Measurements from ENCODE around the gene NSUN6. TPM values are rescaled to one million over a fixed set of nuclear protein-coding genes. Genes with fewer than 3 reads are reported as not detected.

The NSUN6 gene
- polyA plus RNA-seq, 1 of the 3 experiments (the other 2 are of a cell fraction), result 5.3 TPM

GRCh38 chr10:18554479-18554878 lies 96.9 kb downstream of the NSUN6 start:
- Histone ChIP-seq H3K27ac (ENCODE audit: low read depth in 2 of 2, low read length in 1 of 2) (no peak overlapping the region), H3K9me3 (0 out of 2 replicates have a peak, but pooled peaks cover 6% of the 10 kb centered on the region), H2AFZ (ENCODE audit: low read depth) (no peak overlapping the region), H3K4me1 (ENCODE audit: control insufficient read depth in 1 of 2, insufficient read depth in 2 of 2, low read depth in 1 of 2, low read length in 1 of 2) (no peaks in the 10 kb centered on the region), H3K79me2 (ENCODE audit: insufficient read depth) (no peaks in the 10 kb centered on the region), H3K9me2 (no peaks in the 10 kb centered on the region), H3K4me3 (ENCODE audit: low read depth in 2 of 2, low read length in 1 of 2) (no peak overlapping the region), H3F3A (replicated peaks; ENCODE audit: insufficient read depth) (no peaks in the 10 kb centered on the region), H3K27me3 (ENCODE audit: insufficient read depth) (no peaks in the 10 kb centered on the region), H4K20me1 (ENCODE audit: insufficient read depth) (no peaks in the 10 kb centered on the region), H3K36me3 (replicated peaks in 1 of 2; ENCODE audit: control insufficient read depth in 1 of 2, insufficient read depth in 2 of 2, low read length in 1 of 2) (peaks cover 0 to 26% of the 10 kb centered on the region in 2 experiments), H3K4me2 (no peak overlapping the region), H3K9ac (no peak overlapping the region)
- ChIA-PET CTCF (no interaction called here), POLR2A (no interaction called here)
- 86% methylated on average over 3 of the region's 3 CpGs for WGBS (ENCODE audit: low lambda C conversion rate)
- TF ChIP-seq ELF1 (IDR thresholded peaks at IDR 0.05), result no peak
- no peak for TF ChIP-seq TCF12 (IDR thresholded peaks at IDR 0.05)
- DNase-seq, result no peak

DNA sequence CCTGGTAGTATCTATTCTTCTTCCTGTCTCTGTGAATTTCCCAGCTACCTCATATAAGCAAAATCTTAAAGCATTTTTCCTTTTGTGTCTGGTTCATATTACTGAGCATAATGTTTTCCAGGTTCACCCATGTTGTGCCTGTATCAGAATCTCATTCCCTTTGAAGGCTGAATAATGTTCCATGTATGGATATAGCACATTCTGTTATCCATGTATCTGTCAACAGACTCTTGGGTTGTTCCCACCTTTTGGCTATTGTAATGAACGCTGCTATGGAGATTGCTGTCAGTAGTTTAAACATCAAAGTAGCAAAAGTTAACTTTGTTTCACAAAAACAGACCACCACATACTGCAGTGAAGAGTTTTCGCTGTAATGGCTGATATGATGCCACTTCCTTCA lies 99.9 kb downstream of the NSUN6 start:
- ChIA-PET CTCF (no interaction called here), POLR2A (no interaction called here)
- Histone ChIP-seq H3K9ac (no peak overlapping the region), H2AFZ (ENCODE audit: low read depth) (no peak overlapping the region), H3F3A (replicated peaks; ENCODE audit: insufficient read depth) (no peaks in the 10 kb centered on the region), H3K9me3 (no peaks in the 10 kb centered on the region), H3K4me3 (ENCODE audit: low read depth in 2 of 2, low read length in 1 of 2) (no peak overlapping the region), H3K27ac (ENCODE audit: low read depth in 2 of 2, low read length in 1 of 2) (no peak overlapping the region), H3K4me1 (ENCODE audit: control insufficient read depth in 1 of 2, insufficient read depth in 2 of 2, low read depth in 1 of 2, low read length in 1 of 2) (no peaks in the 10 kb centered on the region), H3K79me2 (ENCODE audit: insufficient read depth) (no peaks in the 10 kb centered on the region), H3K36me3 (replicated peaks in 1 of 2; ENCODE audit: control insufficient read depth in 1 of 2, insufficient read depth in 2 of 2, low read length in 1 of 2) (peaks cover 2 to 18% of the 10 kb centered on the region in 2 experiments), H3K9me2 (no peaks in the 10 kb centered on the region), H4K20me1 (ENCODE audit: insufficient read depth) (no peaks in the 10 kb centered on the region), H3K4me2 (no peak overlapping the region), H3K27me3 (ENCODE audit: insufficient read depth) (no peaks in the 10 kb centered on the region)
- TF ChIP-seq NRF1 (IDR thresholded peaks at IDR 0.05; ENCODE audit: low read depth, low read length) (no peak), RFX5 (IDR thresholded peaks at IDR 0.05; ENCODE audit: low read length) (no peak), POLR2AphosphoS5 (IDR thresholded peaks at IDR 0.05; ENCODE audit: low read depth, low read length) (no peak)
- TF ChIP-seq, protein P1, sequence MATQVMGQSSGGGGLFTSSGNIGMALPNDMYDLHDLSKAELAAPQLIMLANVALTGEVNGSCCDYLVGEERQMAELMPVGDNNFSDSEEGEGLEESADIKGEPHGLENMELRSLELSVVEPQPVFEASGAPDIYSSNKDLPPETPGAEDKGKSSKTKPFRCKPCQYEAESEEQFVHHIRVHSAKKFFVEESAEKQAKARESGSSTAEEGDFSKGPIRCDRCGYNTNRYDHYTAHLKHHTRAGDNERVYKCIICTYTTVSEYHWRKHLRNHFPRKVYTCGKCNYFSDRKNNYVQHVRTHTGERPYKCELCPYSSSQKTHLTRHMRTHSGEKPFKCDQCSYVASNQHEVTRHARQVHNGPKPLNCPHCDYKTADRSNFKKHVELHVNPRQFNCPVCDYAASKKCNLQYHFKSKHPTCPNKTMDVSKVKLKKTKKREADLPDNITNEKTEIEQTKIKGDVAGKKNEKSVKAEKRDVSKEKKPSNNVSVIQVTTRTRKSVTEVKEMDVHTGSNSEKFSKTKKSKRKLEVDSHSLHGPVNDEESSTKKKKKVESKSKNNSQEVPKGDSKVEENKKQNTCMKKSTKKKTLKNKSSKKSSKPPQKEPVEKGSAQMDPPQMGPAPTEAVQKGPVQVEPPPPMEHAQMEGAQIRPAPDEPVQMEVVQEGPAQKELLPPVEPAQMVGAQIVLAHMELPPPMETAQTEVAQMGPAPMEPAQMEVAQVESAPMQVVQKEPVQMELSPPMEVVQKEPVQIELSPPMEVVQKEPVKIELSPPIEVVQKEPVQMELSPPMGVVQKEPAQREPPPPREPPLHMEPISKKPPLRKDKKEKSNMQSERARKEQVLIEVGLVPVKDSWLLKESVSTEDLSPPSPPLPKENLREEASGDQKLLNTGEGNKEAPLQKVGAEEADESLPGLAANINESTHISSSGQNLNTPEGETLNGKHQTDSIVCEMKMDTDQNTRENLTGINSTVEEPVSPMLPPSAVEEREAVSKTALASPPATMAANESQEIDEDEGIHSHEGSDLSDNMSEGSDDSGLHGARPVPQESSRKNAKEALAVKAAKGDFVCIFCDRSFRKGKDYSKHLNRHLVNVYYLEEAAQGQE (IDR thresholded peaks at IDR 0.05; ENCODE audit: low read depth, low read length), result no peak
- TF ChIP-seq, protein P2, sequence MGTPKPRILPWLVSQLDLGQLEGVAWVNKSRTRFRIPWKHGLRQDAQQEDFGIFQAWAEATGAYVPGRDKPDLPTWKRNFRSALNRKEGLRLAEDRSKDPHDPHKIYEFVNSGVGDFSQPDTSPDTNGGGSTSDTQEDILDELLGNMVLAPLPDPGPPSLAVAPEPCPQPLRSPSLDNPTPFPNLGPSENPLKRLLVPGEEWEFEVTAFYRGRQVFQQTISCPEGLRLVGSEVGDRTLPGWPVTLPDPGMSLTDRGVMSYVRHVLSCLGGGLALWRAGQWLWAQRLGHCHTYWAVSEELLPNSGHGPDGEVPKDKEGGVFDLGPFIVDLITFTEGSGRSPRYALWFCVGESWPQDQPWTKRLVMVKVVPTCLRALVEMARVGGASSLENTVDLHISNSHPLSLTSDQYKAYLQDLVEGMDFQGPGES (IDR thresholded peaks at IDR 0.05; ENCODE audit: low read depth, low read length), result no peak
- DNase-seq, result no peak
- whole genome bisulfite sequencing (ENCODE audit: low lambda C conversion rate), result 94% methylated on average over 2 of the region's 2 CpGs

- no peaks in the 10 kb centered on the region for H3K27me3 ChIP-seq (ENCODE audit: insufficient read depth)
- no peaks in the 10 kb centered on the region for H4K20me1 ChIP-seq (ENCODE audit: insufficient read depth)
- no peaks in the 10 kb centered on the region for H3K9me2 ChIP-seq
- peaks cover 0 to 2% of the 10 kb centered on the region in 2 experiments; a peak in 2 of 4 replicates for H3K4me1 ChIP-seq (ENCODE audit: control insufficient read depth in 1 of 2, insufficient read depth in 2 of 2, low read depth in 1 of 2, low read length in 1 of 2)
- H2AFZ ChIP-seq (ENCODE audit: low read depth), result no peak overlapping the region
- H3K9me3 ChIP-seq, result no peaks in the 10 kb centered on the region
- peaks cover 7 to 12% of the 10 kb centered on the region in 2 experiments for H3K36me3 ChIP-seq (replicated peaks in 1 of 2; ENCODE audit: control insufficient read depth in 1 of 2, insufficient read depth in 2 of 2, low read length in 1 of 2)
- no peak overlapping the region for H3K9ac ChIP-seq
- no peak for DNase-seq
- no peaks in the 10 kb centered on the region for H3F3A ChIP-seq (replicated peaks; ENCODE audit: insufficient read depth)
- 0 out of 4 replicates have a peak overlapping the region, but pooled peaks of 1 of the 2 experiments have one; percentile 3 for H3K27ac ChIP-seq (ENCODE audit: low read depth in 2 of 2, low read length in 1 of 2)
- 100% methylated on average over 2 of the region's 2 CpGs for WGBS (ENCODE audit: low lambda C conversion rate)
- H3K4me3 ChIP-seq (ENCODE audit: low read depth in 2 of 2, low read length in 1 of 2), result no peak overlapping the region
- TF ChIP-seq NRF1 (IDR thresholded peaks at IDR 0.05; ENCODE audit: low read depth, low read length) (no peak), POLR2AphosphoS5 (IDR thresholded peaks at IDR 0.05; ENCODE audit: low read depth, low read length) (no peak), RXRA (IDR thresholded peaks at IDR 0.05; ENCODE audit: borderline replicate concordance, low read depth) (no peak), GATA2 (CRISPR knock-in tag; IDR thresholded peaks at IDR 0.05) (no peak), RFX5 (IDR thresholded peaks at IDR 0.05; ENCODE audit: low read length) (no peak), ELF1 (IDR thresholded peaks at IDR 0.05) (no peak)
- H3K79me2 ChIP-seq (ENCODE audit: insufficient read depth), result no peaks in the 10 kb centered on the region
- ChIA-PET POLR2A (no interaction called here), CTCF (no interaction called here)
- no peak overlapping the region for H3K4me2 ChIP-seq
Measured at GRCh38 chr10:18549105-18549504, 102.3 kb downstream of the NSUN6 start.

Measured in SK-N-SH (cell line).